H1 (cell line): Measurements from ENCODE around the gene MED23. TPM values are rescaled to one million over a fixed set of nuclear protein-coding genes. Genes with fewer than 3 reads are reported as not detected.

Experiments used
- CTCF ChIA-PET: fragments of 300-600 bp; sonication (Branson Sonifier 250); formaldehyde crosslinking; loops from one replicate; lab custom pipeline; 2021; ENCODE audit not compliant: partially characterized antibody; lab: Charles Lee
- POLR2A ChIA-PET: fragments of 300-600 bp; sonication (Branson Sonifier 250); formaldehyde crosslinking; loops from one replicate; lab custom pipeline; 2021; ENCODE audit warnings: inconsistent platforms; ENCODE audit not compliant: partially characterized antibody; lab: Charles Lee
- DNase-seq, 2 experiments: peaks; one replicate each; pipeline versions ENCODE4 v3.0.0 to v3.0.0-alpha.2; 2010 to 2022; ENCODE audit warnings: low spot score in 2 of 2, low read depth in 1 of 2, mixed read lengths in 1 of 2
- FAIRE-seq: peaks from 2 replicates; lab custom pipeline; 2011; peaks lifted over from hg19 to GRCh38; lab: Jason Lieb, UNC
- H2AFZ ChIP-seq: 2 replicates; pipeline ENCODE4 v1.8.1; 2012; ENCODE audit warnings: low read length, inconsistent platforms
- H2AK5ac ChIP-seq: 2 replicates; pipeline ENCODE4 v1.6.1; 2013; ENCODE audit warnings: low read depth, low read length
- H2BK120ac ChIP-seq: replicated peaks from 2 replicates; pipeline ENCODE3; 2013; ENCODE audit warnings: low read depth, low read length, inconsistent platforms
- H2BK12ac ChIP-seq: 2 replicates; pipeline ENCODE4 v1.6.1; 2013; ENCODE audit warnings: low read depth, low read length
- H2BK15ac ChIP-seq: 2 replicates; pipeline ENCODE4 v1.6.1; 2013; ENCODE audit warnings: low read length
- H2BK20ac ChIP-seq: 2 replicates; pipeline ENCODE4 v1.6.1; 2013; ENCODE audit warnings: low read length
- H2BK5ac ChIP-seq: 2 replicates; pipeline ENCODE4 v1.6.1; 2013; ENCODE audit warnings: low read depth, low read length
- H3K14ac ChIP-seq: 2 replicates; pipeline ENCODE4 v1.6.1; 2013; ENCODE audit warnings: inconsistent platforms; ENCODE audit not compliant: insufficient read length
- H3K18ac ChIP-seq: 2 replicates; pipeline ENCODE4 v1.6.1; 2013; ENCODE audit warnings: low read length; ENCODE audit errors: extremely low read depth
- H3K23ac ChIP-seq: 2 replicates; pipeline ENCODE4 v1.6.1; 2013; ENCODE audit warnings: inconsistent platforms; ENCODE audit not compliant: insufficient read length
- H3K23me2 ChIP-seq: 2 replicates; pipeline ENCODE4 v1.6.1; 2013; ENCODE audit warnings: low read depth, low read length
- H3K27ac ChIP-seq: 2 replicates; pipeline ENCODE4 v1.6.1; 2011; ENCODE audit warnings: low read depth, low read length, inconsistent platforms
- H3K27me3 ChIP-seq, 4 experiments: replicated peaks in 1 of 4; 1 replicate in 1 of 4; 2 replicates in 3 of 4; pipeline versions ENCODE4 v1.6.1 to v1.8.1; 2011 to 2013; ENCODE audit warnings: low read length in 3 of 4, mild to moderate bottlenecking in 3 of 4, inconsistent platforms in 2 of 4, mixed read lengths in 2 of 4, moderate library complexity in 1 of 4; ENCODE audit not compliant: control insufficient read depth in 3 of 4, insufficient read depth in 3 of 4; ENCODE audit errors: extremely low read depth in 1 of 4
- H3K36me3 ChIP-seq, 4 experiments: 2 replicates each; pipeline versions ENCODE4 v1.6.1 to v1.8.1; 2011 to 2013; ENCODE audit warnings: mild to moderate bottlenecking in 4 of 4, low read length in 3 of 4, moderate library complexity in 2 of 4, control low read depth in 1 of 4, inconsistent platforms in 1 of 4; ENCODE audit not compliant: insufficient read depth in 4 of 4, control insufficient read depth in 2 of 4
- H3K4ac ChIP-seq: replicated peaks from 2 replicates; pipeline ENCODE3; 2013; ENCODE audit warnings: low read length, low read depth, mixed read lengths, inconsistent platforms; ENCODE audit not compliant: insufficient read length
- H3K4me1 ChIP-seq, 4 experiments: replicated peaks in 1 of 4; 1 replicate in 1 of 4; 2 replicates in 3 of 4; pipeline versions ENCODE4 v1.6.1 to v1.8.1; 2011 to 2013; ENCODE audit warnings: low read length in 3 of 4, inconsistent platforms in 2 of 4, mixed read lengths in 1 of 4; ENCODE audit not compliant: insufficient read depth in 4 of 4, control insufficient read depth in 3 of 4
- H3K4me2 ChIP-seq, 2 experiments: 2 replicates each; pipeline versions ENCODE4 v1.6.1 to v1.8.1; 2011 to 2013; ENCODE audit warnings: low read depth in 2 of 2, low read length in 2 of 2, control low read depth in 1 of 2, inconsistent platforms in 1 of 2, mild to moderate bottlenecking in 1 of 2; ENCODE audit not compliant: insufficient read depth in 1 of 2
- H3K4me3 ChIP-seq, 4 experiments: fragments of 200-600, 300-600 bp in 1 of 4; sonication (generic), shearing (Covaris generic), sonication (Bioruptor Twin) in 1 of 4; 2 replicates each; pipeline versions ENCODE4 v1.5.1 to v1.8.1; 2011 to 2016; ENCODE audit warnings: low read length in 4 of 4, low read depth in 3 of 4, control low read depth in 2 of 4, inconsistent platforms in 2 of 4, mild to moderate bottlenecking in 2 of 4, mixed read lengths in 1 of 4, moderate library complexity in 1 of 4; ENCODE audit not compliant: insufficient read depth in 2 of 4; ENCODE audit errors: extremely low read depth in 1 of 4
- H3K56ac ChIP-seq: replicated peaks from 2 replicates; pipeline ENCODE3; 2013; ENCODE audit warnings: low read depth, mild to moderate bottlenecking, mixed read lengths, low read length, inconsistent platforms; ENCODE audit not compliant: insufficient read length
- H3K79me1 ChIP-seq: 2 replicates; pipeline ENCODE4 v1.6.1; 2013; ENCODE audit warnings: low read depth, low read length, control low read depth
- H3K79me2 ChIP-seq, 2 experiments: 2 replicates each; pipeline versions ENCODE4 v1.6.1 to v1.8.1; 2012 to 2013; ENCODE audit warnings: low read length in 2 of 2, mild to moderate bottlenecking in 2 of 2, inconsistent platforms in 1 of 2; ENCODE audit not compliant: insufficient read depth in 2 of 2, control insufficient read depth in 1 of 2
- H3K9ac ChIP-seq, 4 experiments: replicated peaks in 1 of 4; 1 replicate in 1 of 4; 2 replicates in 3 of 4; pipeline versions ENCODE4 v1.6.1 to v1.8.1; 2011 to 2013; ENCODE audit warnings: low read depth in 3 of 4, low read length in 3 of 4, control low read depth in 2 of 4, mild to moderate bottlenecking in 2 of 4, moderate library complexity in 2 of 4, inconsistent platforms in 1 of 4; ENCODE audit errors: extremely low read depth in 1 of 4
- H3K9me3 ChIP-seq, 2 experiments: 2 replicates each; pipeline versions ENCODE4 v1.6.1 to v1.8.1; 2012 to 2013; ENCODE audit warnings: mild to moderate bottlenecking in 2 of 2, moderate library complexity in 2 of 2, control low read depth in 1 of 2, inconsistent platforms in 1 of 2, low read depth in 1 of 2, low read length in 1 of 2, mixed read lengths in 1 of 2; ENCODE audit not compliant: insufficient read depth in 2 of 2
- H4K20me1 ChIP-seq, 2 experiments: replicated peaks in 1 of 2; 2 replicates each; pipeline versions ENCODE3 to v1.8.1; 2011 to 2013; ENCODE audit warnings: inconsistent platforms in 2 of 2, low read length in 2 of 2, mild to moderate bottlenecking in 1 of 2; ENCODE audit not compliant: insufficient read depth in 2 of 2, control insufficient read depth in 1 of 2
- H4K5ac ChIP-seq: 2 replicates; pipeline ENCODE4 v1.6.1; 2013; ENCODE audit warnings: low read length, low read depth, mixed read lengths, inconsistent platforms; ENCODE audit not compliant: insufficient read length
- H4K8ac ChIP-seq: 2 replicates; pipeline ENCODE4 v1.8.0; 2013; ENCODE audit warnings: mild to moderate bottlenecking, moderate library complexity, low read length, inconsistent platforms; ENCODE audit not compliant: insufficient read depth; ENCODE audit errors: extremely low read depth
- H4K91ac ChIP-seq: replicated peaks from 2 replicates; pipeline ENCODE3; 2013; ENCODE audit warnings: low read length, mixed read lengths, inconsistent platforms; ENCODE audit not compliant: insufficient read length
- ASH2L ChIP-seq: fragments of 200-600, 300-600 bp; sonication (generic); IDR thresholded peaks from one replicate; pipeline ENCODE4 v1.7.1; 2017; ENCODE audit warnings: low read length
- BCL11A ChIP-seq, 2 experiments: IDR thresholded peaks; one replicate each; pipeline ENCODE4 v1.6.1; 2011; ENCODE audit warnings: low read depth in 2 of 2, low read length in 2 of 2, mild to moderate bottlenecking in 2 of 2
- CEBPB ChIP-seq: IDR thresholded peaks from 2 replicates; pipeline ENCODE4 v1.6.1; 2012; ENCODE audit warnings: low read depth, low read length
- CHD1 ChIP-seq: IDR thresholded peaks from 2 replicates; pipeline ENCODE4 v1.6.1; 2012; ENCODE audit warnings: low read depth, low read length, improper control_type of control experiment
- EP300 ChIP-seq, 2 experiments: IDR thresholded peaks; 1 replicate in 1 of 2; 2 replicates in 1 of 2; pipeline ENCODE4 v1.6.1; 2011 to 2012; ENCODE audit warnings: low read depth in 2 of 2, low read length in 2 of 2, mild to moderate bottlenecking in 2 of 2, borderline replicate concordance in 1 of 2, inconsistent platforms in 1 of 2, moderate library complexity in 1 of 2
- FOSL1 ChIP-seq: IDR thresholded peaks from 2 replicates; pipeline ENCODE4 v1.6.1; 2011; ENCODE audit warnings: mild to moderate bottlenecking, low read depth, low read length, moderate library complexity; ENCODE audit not compliant: insufficient read depth
- HDAC6 ChIP-seq: IDR thresholded peaks from one replicate; pipeline ENCODE4 v1.7.1; 2012; ENCODE audit warnings: low read depth, mild to moderate bottlenecking, inconsistent platforms, low read length, moderate library complexity
- NANOG ChIP-seq: IDR thresholded peaks from 2 replicates; pipeline ENCODE4 v1.6.1; 2011; ENCODE audit warnings: low read length, low read depth, mild to moderate bottlenecking, inconsistent platforms; ENCODE audit not compliant: insufficient read depth, poor library complexity, severe bottlenecking
- NRF1 ChIP-seq: IDR thresholded peaks from 2 replicates; pipeline ENCODE4 v1.6.1; 2011; ENCODE audit warnings: mild to moderate bottlenecking, low read depth, low read length, improper control_type of control experiment
- POU5F1 ChIP-seq: IDR thresholded peaks from 2 replicates; pipeline ENCODE4 v1.6.1; 2011; ENCODE audit warnings: low read depth, mild to moderate bottlenecking, low read length, moderate library complexity
- RAD21 ChIP-seq, 2 experiments: IDR thresholded peaks in 1 of 2; conservative IDR thresholded peaks in 1 of 2; 2 replicates each; pipeline ENCODE4 v1.6.1; 2011; ENCODE audit warnings: low read depth in 2 of 2, low read length in 2 of 2, improper control_type of control experiment in 1 of 2, inconsistent platforms in 1 of 2, mild to moderate bottlenecking in 1 of 2, moderate library complexity in 1 of 2
- SIN3A ChIP-seq, 2 experiments: IDR thresholded peaks in 1 of 2; conservative IDR thresholded peaks in 1 of 2; 2 replicates each; pipeline ENCODE4 v1.6.1; 2011 to 2012; ENCODE audit warnings: low read length in 2 of 2, improper control_type of control experiment in 1 of 2, low read depth in 1 of 2, mild to moderate bottlenecking in 1 of 2
- SP2 ChIP-seq: IDR thresholded peaks from 2 replicates; pipeline ENCODE4 v1.6.1; 2012; ENCODE audit warnings: mild to moderate bottlenecking, low read length, inconsistent platforms
- TEAD4 ChIP-seq: IDR thresholded peaks from 2 replicates; pipeline ENCODE4 v1.6.1; 2012; ENCODE audit warnings: low read depth, low read length, inconsistent platforms, mixed read lengths
- ZNF274 ChIP-seq: IDR thresholded peaks from 2 replicates; pipeline ENCODE4 v1.7.0; 2012; ENCODE audit warnings: low read length, borderline replicate concordance; ENCODE audit errors: extremely low read depth
- WGBS, 2 experiments: shearing (Covaris generic) in 1 of 2; methylation state at CpG; one replicate each; pipeline versions ENCODE4 v1.1.6 to v1.1.7; 2013 to 2015; ENCODE audit warnings: low lambda C conversion rate in 2 of 2, mixed read lengths in 2 of 2, inconsistent platforms in 1 of 2, low coverage in 1 of 2, missing lambda C conversion rate in 1 of 2; ENCODE audit not compliant: insufficient replicate concordance in 2 of 2, insufficient coverage in 1 of 2, insufficient read length in 1 of 2; ENCODE audit errors: extremely low coverage in 1 of 2, missing lambda C conversion rate in 1 of 2; 5-methylcytosine and 5-hydroxymethylcytosine counted together
- polyA plus RNA-seq, 7 experiments: library from polyadenylated mRNA; depleted of rRNA in 3 of 7; stranded (reverse) in 5 of 7; unstranded in 2 of 7; fragments of >200 nt in 5 of 7; fragments of 200-250 nt in 2 of 7; gene quantifications; 1 replicate in 5 of 7; 2 replicates in 1 of 7; 4 replicates in 1 of 7; pipeline versions ENCODE4 v1.2.1 to v1.2.3, GENCODE V29; 2011 to 2013; ENCODE audit warnings: missing spikeins in 2 of 7, mixed read lengths in 2 of 7
- total RNA-seq: library from RNA; stranded (reverse); fragmentation: NEBNext Ultra II Directional; extraction: Animal tissue kit (Norgen Biotek cat#: 25700); gene quantifications from 2 replicates; pipeline ENCODE4 v1.2.1, GENCODE V29; 2021

The MED23 gene
- total and polyA plus RNA-seq, 2 of the 8 experiments (the other 6 are each of a cell fraction or from before 2014, with no cell fraction given) = 10.5 to 13.0 TPM

GRCh38 chr6:131645846-131646245 is 17.8 kb upstream of the MED23 start:
- Histone ChIP-seq H4K20me1 (no peaks in the 10 kb centered on the region), H3K4me3 (no peak overlapping the region), H4K8ac (no peak overlapping the region), H3K4ac (no peak overlapping the region), H3K56ac (no peak overlapping the region), H2BK120ac (no peak overlapping the region), H3K18ac (no peak overlapping the region), H2AK5ac (no peak overlapping the region), H3K14ac (no peak overlapping the region), H2BK5ac (no peak overlapping the region), H2BK20ac (no peak overlapping the region), H3K23ac (no peak overlapping the region), H3K4me1 (no peaks in the 10 kb centered on the region), H3K79me2 (no peaks in the 10 kb centered on the region), H4K91ac (no peak overlapping the region), H2AFZ (no peak overlapping the region), H3K4me2 (no peak overlapping the region), H2BK12ac (no peak overlapping the region), H3K79me1 (no peaks in the 10 kb centered on the region), H3K23me2 (peaks cover 2% of the 10 kb centered on the region; the same call in 1 of the 2 replicates), H3K27me3 (no peaks in the 10 kb centered on the region), H4K5ac (no peak overlapping the region), H3K27ac (no peak overlapping the region), H2BK15ac (no peak overlapping the region), H3K36me3 (no peaks in the 10 kb centered on the region), H3K9ac (no peak overlapping the region), H3K9me3 (no peaks in the 10 kb centered on the region)
- FAIRE-seq (no peak), DNase-seq (no peak)
- whole genome bisulfite sequencing, 2 experiments = 83% methylated on average over 2 of the region's 2 CpGs; no CpG with 5 or more reads in 1 of the 2 experiments
- POLR2A ChIA-PET = no interaction called here
- CTCF ChIA-PET = interaction anchor here (0.8 to 4.2 kb wide), 2 partner anchors 17 kb away, joined by 5 to 26 read pairs; partner anchors contain the start of gene MED23
- TF ChIP-seq TEAD4 (no peak), BCL11A (IDR thresholded peaks at IDR 0.05; ENCODE audit: low read depth in 2 of 2, low read length in 2 of 2) (no peak), RAD21 (IDR thresholded peaks at IDR 0.05 in 1 of 2, conservative IDR thresholded peaks at IDR 0.05 in 1 of 2; ENCODE audit: low read depth in 2 of 2, low read length in 2 of 2) (no peak), NRF1 (no peak), ZNF274 (no peak), ASH2L (no peak), SP2 (no peak), FOSL1 (no peak), CHD1 (no peak), NANOG (no peak), CEBPB (no peak), HDAC6 (no peak), EP300 (IDR thresholded peaks at IDR 0.05; ENCODE audit: borderline replicate concordance in 1 of 2, low read depth in 2 of 2, low read length in 2 of 2) (no peak), SIN3A (conservative IDR thresholded peaks at IDR 0.05 in 1 of 2, IDR thresholded peaks at IDR 0.05 in 1 of 2; ENCODE audit: low read depth in 1 of 2, low read length in 2 of 2) (no peak), POU5F1 (no peak)
